ENCODE results near the gene ABCC12.

DNA sequence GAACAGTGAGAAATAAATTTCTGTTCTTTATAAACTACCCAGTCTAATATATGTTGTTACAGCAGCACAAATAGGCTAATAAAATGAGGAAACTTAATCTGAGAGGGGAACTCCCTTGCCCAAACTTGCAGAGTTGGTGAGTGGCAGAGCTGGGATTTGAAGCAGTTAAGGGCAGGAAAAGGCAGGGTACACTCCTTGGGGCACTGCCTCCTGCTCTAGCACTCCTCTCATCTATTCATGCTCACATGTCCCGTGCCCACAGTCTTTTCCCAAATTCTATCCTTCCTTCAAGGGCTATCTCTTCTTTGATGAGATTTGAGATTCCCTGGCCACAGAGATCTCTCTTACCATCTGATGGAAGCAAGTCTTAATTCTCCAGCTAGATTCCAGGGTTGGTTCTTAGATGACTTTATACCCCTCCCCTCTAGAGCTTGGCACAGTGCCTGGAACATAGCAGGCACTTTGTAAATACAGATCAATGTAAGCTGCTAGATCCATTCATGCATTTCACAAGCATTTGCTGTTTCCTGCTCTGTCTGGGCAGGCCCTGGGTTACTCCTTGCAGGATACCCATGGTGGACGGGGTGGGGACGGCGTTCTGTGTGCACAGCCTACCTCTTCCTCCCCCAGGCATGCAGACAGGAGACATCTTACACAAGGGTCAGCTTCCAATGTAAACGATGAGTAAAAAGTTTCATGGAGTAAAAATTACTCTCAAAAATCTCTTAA is 39.2 kb upstream of the ABCC12 start:
- no peak for TF ChIP-seq RAD21 (conservative IDR thresholded peaks at IDR 0.05)
- TF ChIP-seq CTCF (IDR thresholded peaks at IDR 0.05; ENCODE audit: poor library complexity, severe bottlenecking): no peak
- TF ChIP-seq TAF1 (IDR thresholded peaks at IDR 0.05; ENCODE audit: low read depth): no peak
- TF ChIP-seq, protein P1, sequence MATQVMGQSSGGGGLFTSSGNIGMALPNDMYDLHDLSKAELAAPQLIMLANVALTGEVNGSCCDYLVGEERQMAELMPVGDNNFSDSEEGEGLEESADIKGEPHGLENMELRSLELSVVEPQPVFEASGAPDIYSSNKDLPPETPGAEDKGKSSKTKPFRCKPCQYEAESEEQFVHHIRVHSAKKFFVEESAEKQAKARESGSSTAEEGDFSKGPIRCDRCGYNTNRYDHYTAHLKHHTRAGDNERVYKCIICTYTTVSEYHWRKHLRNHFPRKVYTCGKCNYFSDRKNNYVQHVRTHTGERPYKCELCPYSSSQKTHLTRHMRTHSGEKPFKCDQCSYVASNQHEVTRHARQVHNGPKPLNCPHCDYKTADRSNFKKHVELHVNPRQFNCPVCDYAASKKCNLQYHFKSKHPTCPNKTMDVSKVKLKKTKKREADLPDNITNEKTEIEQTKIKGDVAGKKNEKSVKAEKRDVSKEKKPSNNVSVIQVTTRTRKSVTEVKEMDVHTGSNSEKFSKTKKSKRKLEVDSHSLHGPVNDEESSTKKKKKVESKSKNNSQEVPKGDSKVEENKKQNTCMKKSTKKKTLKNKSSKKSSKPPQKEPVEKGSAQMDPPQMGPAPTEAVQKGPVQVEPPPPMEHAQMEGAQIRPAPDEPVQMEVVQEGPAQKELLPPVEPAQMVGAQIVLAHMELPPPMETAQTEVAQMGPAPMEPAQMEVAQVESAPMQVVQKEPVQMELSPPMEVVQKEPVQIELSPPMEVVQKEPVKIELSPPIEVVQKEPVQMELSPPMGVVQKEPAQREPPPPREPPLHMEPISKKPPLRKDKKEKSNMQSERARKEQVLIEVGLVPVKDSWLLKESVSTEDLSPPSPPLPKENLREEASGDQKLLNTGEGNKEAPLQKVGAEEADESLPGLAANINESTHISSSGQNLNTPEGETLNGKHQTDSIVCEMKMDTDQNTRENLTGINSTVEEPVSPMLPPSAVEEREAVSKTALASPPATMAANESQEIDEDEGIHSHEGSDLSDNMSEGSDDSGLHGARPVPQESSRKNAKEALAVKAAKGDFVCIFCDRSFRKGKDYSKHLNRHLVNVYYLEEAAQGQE (IDR thresholded peaks at IDR 0.05; ENCODE audit: borderline replicate concordance): no peak
- TF ChIP-seq EP300 (conservative IDR thresholded peaks at IDR 0.05; ENCODE audit: poor library complexity, severe bottlenecking): no peak
- no peak for TF ChIP-seq SMC3 (conservative IDR thresholded peaks at IDR 0.05; ENCODE audit: poor library complexity)

All from neural cell (in vitro differentiated cells).